Measurements from ENCODE around the gene KRT78.
"Not testable (repeated sequence)": the region's sequence is repeated elsewhere in the genome, so short reads cannot be mapped to it uniquely, and the experiment has no call there.

The KRT78 gene

DNA sequence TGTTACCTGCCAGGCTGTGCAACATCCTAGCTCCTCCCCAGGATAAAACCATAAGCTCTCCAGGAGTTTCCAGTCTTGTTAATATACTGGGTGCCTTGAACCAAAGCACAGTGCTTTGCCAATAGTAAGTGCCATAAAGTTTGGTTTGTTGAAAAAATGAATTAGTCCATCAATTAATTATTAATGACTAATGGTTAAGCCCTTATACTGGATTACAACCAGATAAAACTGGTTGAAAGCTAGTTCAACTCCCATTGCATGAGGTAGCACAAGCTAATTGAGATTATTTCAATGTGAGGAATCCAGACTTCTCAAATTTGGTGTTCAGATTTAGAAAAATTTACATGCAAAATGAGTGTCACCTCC is 51.3 kb downstream of the KRT78 start:
- no peak overlapping the region for H3K4me3 ChIP-seq (ENCODE audit: low read length)
- no peak for DNase-seq (ENCODE audit: low read depth)
- TF ChIP-seq, protein P1, sequence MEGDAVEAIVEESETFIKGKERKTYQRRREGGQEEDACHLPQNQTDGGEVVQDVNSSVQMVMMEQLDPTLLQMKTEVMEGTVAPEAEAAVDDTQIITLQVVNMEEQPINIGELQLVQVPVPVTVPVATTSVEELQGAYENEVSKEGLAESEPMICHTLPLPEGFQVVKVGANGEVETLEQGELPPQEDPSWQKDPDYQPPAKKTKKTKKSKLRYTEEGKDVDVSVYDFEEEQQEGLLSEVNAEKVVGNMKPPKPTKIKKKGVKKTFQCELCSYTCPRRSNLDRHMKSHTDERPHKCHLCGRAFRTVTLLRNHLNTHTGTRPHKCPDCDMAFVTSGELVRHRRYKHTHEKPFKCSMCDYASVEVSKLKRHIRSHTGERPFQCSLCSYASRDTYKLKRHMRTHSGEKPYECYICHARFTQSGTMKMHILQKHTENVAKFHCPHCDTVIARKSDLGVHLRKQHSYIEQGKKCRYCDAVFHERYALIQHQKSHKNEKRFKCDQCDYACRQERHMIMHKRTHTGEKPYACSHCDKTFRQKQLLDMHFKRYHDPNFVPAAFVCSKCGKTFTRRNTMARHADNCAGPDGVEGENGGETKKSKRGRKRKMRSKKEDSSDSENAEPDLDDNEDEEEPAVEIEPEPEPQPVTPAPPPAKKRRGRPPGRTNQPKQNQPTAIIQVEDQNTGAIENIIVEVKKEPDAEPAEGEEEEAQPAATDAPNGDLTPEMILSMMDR (conservative IDR thresholded peaks at IDR 0.05; ENCODE audit: low read length): no peak

DNA sequence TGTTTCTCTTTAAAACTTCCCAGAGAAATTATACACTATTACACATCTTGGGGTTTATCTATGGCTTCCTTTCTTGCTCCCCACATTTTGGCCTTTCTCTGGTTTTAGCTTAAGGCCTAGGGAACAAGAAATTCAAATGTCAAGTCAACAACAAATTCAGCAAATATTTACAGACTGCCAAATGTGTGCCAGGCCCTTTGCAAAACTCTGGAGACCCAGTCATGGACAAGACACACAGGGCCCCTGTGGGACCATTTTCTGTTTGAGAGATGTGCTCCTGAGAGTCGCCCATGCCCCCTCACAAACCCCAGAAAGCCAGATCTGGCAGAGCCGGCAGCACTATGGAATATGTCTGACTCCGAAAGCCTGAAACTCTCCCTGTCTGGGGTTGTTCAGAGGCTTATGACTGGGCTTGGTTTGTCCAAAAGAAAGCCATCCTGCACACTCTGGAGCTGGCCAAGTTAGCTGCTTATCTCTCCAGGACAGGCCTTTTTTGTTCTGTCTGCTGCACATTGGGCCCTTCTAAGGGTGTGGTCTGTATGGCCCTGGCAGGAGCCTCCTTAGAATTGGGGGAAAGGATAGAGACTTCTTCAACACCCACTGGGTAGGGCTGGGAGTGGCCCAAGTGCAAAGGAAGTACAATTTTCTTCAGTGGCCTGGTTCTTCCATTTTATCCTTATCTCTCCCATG is 51.8 kb downstream of the KRT78 start:
- DNase-seq (ENCODE audit: low read depth): no peak
- TF ChIP-seq, protein P1 (conservative IDR thresholded peaks at IDR 0.05; ENCODE audit: low read length): no peak
- H3K4me3 ChIP-seq (ENCODE audit: low read length): no peak overlapping the region

DNA sequence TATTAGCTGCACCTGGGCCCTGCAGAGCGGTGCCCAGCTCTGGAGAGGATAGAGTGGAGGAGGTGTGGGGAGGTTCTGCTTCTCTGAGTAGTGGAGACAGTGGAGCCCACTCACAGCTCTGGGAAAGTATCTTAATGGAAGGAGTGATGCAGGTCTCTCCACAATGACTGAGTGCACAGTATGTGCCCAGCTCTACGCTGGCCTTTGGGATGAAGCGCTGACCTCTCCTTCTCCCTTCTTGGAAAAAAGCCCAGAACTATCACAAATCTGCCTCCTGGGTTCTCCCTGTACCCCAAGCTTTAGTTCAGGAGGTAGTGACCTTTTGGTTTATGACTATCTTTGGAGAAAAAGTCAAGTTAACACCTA is 52.4 kb downstream of the KRT78 start:
- no peak overlapping the region for H3K4me3 ChIP-seq (ENCODE audit: low read length)
- TF ChIP-seq, protein P1 (conservative IDR thresholded peaks at IDR 0.05; ENCODE audit: low read length): no peak
- DNase-seq (ENCODE audit: low read depth): no peak

DNA sequence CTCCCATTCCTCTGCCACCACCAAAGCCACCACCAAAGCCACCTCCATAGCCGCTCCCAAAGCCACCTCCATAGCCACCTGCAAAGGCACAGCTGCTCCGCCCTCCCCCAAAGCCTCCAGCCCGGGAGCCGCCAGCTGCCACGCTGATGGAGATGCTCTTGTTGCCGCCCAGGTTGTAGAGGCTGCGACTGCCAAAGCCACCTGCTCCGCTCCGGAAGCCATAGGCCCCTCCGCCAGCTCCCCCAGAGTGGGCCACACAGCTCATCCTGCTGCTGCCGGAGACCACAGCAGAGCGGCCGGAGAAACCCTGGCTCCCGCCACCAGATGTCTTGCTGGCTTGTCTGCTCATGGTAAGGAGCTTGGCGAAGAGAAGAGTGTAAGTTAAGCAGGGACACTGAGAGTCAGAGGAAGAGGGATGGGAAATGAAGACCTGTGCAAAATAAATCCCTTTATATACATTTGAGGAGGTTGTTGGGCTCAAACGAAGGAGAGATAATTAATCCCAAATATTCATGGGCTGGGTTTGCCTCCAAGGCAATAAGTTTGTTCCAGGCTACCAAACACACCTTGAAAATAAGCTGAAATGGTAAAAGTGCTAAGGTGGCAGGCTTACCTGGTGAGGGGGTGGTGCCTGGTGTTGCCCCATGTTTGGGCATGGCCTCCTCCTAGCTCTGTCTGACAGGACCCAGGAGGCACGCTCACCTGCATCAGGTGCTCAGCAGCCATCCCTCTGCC is 52.9 kb downstream of the KRT78 start, which contains the start of gene KRT3:
Gene KRT3 (minus strand): TSS at position 424 of the 735 bp plus-strand sequence. CDS start 75 bp downstream, at position 349.
- DNase-seq (ENCODE audit: low read depth): no peak
- TF ChIP-seq, protein P1 (conservative IDR thresholded peaks at IDR 0.05; ENCODE audit: low read length): no peak
- no peak within 1 kb of the TSS for H3K4me3 ChIP-seq (ENCODE audit: low read length)

DNA sequence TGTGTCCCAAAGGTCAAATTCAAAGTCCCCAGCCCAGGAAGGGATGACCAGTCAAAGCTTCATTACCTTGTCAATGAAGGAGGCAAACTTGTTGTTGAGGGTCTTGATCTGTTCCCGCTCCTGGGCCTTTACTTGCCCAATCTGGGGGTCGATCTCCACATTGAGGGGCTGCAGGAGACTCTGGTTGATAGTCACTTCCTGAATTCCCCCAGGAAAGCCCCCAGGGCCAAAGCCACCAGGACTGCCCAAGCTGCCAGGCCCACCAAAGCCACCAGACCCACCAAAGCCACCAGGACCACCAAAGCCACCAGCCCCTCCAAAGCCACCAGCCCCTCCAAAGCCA is 53.5 kb downstream of the KRT78 start:
- DNase-seq (ENCODE audit: low read depth); H3K4me3 ChIP-seq (ENCODE audit: low read length): not testable (repeated sequence)

DNA sequence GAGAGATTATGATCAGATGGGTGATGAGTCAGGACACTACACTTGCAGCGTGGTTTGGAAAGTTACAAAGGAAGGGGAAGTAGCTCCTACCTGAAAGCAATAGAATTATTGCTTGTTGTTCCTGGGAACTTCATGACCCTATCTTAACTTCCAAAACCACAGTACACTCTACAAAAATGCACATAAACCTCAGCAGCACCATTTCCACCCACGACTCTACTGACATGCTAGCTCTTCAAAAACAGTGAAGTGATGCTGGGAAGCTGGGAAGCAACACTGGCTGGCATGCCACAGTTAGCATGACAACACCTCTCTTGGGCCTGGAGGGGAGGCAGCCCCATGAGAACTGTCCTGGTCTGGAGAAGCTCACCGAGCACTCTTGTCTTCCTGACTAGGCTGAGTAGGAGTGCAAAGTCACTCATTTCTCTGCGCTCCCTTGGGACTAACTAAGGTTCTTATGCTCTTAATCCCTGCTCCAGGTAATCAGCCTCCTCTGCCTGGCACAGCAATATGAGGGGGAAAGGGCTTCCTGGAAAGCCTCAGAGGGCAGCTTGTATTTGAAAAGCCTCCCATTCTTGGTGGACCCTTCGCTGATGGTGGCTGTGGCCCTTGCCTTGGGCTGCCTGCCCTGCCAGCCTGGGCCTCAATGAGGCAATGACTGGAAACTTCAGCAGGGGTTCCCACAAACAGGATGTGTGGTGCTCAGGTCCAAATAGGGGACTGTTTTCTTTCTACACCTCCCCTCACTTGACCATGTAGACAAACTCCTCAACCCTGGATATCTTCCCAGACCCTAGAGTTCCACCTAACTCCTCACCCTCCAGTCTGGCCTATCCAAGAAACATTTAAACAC is 54.1 kb downstream of the KRT78 start:
- peak; percentile 64 for DNase-seq (ENCODE audit: low read depth)
- TF ChIP-seq, protein P1 (conservative IDR thresholded peaks at IDR 0.05; ENCODE audit: low read length): no peak
- H3K4me3 ChIP-seq (ENCODE audit: low read length): no peak overlapping the region

DNA sequence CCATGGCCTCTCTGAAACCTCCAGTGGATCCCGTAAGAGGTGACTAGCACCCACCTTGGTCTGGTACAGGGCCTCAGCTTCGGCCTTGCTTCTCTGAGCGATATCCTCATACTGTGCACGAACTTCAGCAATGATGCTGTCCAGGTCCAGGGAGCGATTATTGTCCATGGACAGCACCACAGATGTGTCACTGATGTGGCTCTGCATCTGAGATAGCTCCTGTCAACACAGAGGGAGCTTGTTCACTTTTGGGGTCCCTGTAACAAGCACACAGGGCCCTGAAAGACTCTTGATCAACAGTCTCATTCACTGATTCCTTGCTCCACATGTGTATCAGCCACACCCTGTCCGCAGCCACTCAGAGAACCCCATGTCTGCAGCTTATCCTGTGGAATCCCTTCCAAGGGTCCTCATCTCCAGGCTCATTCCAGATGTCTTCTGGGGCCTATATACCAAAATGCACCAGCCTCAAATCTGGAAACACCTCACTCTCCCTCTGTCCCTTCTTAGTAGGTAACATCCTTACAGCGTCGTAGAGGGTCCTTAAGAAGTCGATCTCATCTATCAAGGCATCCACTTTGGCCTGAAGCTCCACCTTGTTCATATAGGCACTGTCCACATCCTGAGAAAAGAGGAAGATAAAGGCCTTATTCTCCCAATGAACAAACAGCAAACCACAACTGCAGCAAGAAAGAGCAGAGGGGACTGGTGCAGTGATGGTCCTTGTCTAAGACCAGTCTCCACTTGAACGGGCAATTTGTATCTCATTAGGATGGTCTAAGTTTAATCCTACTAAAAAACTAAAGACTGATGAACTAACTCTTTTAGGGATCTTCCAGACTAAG is 56.4 kb downstream of the KRT78 start:
- no peak for DNase-seq (ENCODE audit: low read depth)
- no peak overlapping the region for H3K4me3 ChIP-seq (ENCODE audit: low read length)
- TF ChIP-seq, protein P1 (conservative IDR thresholded peaks at IDR 0.05; ENCODE audit: low read length): no peak

All from AG10803 (cell line).